ENCODE measurements around the gene CHST12. TPM values are rescaled to one million over a fixed set of nuclear protein-coding genes. Genes with fewer than 3 reads are reported as not detected.
"Not testable (repeated sequence)": the region's sequence is repeated elsewhere in the genome, so short reads cannot be mapped to it uniquely, and the experiment has no call there.

CHST12 gene
- total RNA-seq, 4 donors from 2014 or later: 7.6 to 136 (median 13.6) TPM

GRCh38 chr7:2412587-2413201, 9.3 kb downstream of the CHST12 start:
- peaks cover 0 to 29% (median 11%) of the 10 kb centered on the region in 4 donors for H3K4me1 ChIP-seq
- H3K27me3 ChIP-seq: no peaks in the 10 kb centered on the region
- intact Hi-C loops (cut with DNase I; ENCODE audit: low total_unique reads) (no loop called here), in situ Hi-C loops (cut with MboI; ENCODE audit: low pct_ligation_motif_present in 1 of 4, low pct_unique_long_range_greater_than_20kb in 1 of 4, low sequenced_read_pairs in 3 of 4) (no loop called here)
- peak overlapping the region; percentile 27 to 48 (median 40) for H3K27ac ChIP-seq
- no peak for DNase-seq
- no peaks in the 10 kb centered on the region for H3K36me3 ChIP-seq
- TF ChIP-seq POLR2A (IDR thresholded peaks at IDR 0.05) (no peak), CTCF (IDR thresholded peaks at IDR 0.05) (no peak), EP300 (IDR thresholded peaks at IDR 0.05; ENCODE audit: low read depth) (no peak), POLR2AphosphoS5 (IDR thresholded peaks at IDR 0.05) (no peak)
- no peaks in the 10 kb centered on the region for H3K9me3 ChIP-seq
- 71 to 96% methylated on average over 2 to 3 of the region's 3 CpGs for WGBS, 2 donors (ENCODE audit: low coverage in 1 of 2)
- no peak overlapping the region for H3K4me3 ChIP-seq

- no peak overlapping the region for H3K27ac ChIP-seq
- DNase-seq: no peak
- no peaks in the 10 kb centered on the region for H3K27me3 ChIP-seq
- peaks cover 0 to 20% (median 11%) of the 10 kb centered on the region in 4 donors for H3K4me1 ChIP-seq
- in situ Hi-C loops (cut with MboI; ENCODE audit: low pct_ligation_motif_present in 1 of 4, low pct_unique_long_range_greater_than_20kb in 1 of 4, low sequenced_read_pairs in 3 of 4): no loop called here
- no peak overlapping the region for H3K4me3 ChIP-seq
- TF ChIP-seq CTCF (IDR thresholded peaks at IDR 0.05) (no peak), EP300 (IDR thresholded peaks at IDR 0.05; ENCODE audit: low read depth) (no peak), POLR2A (IDR thresholded peaks at IDR 0.05) (no peak), POLR2AphosphoS5 (IDR thresholded peaks at IDR 0.05) (no peak)
- no peaks in the 10 kb centered on the region for H3K9me3 ChIP-seq
- 79 to 83% methylated on average over 5 of the region's 5 CpGs for WGBS, 2 donors (ENCODE audit: low coverage in 1 of 2)
- no peaks in the 10 kb centered on the region for H3K36me3 ChIP-seq
- intact Hi-C loops (cut with DNase I; ENCODE audit: low total_unique reads): no loop called here
Observed at GRCh38 chr7:2416063-2416462, 12.7 kb downstream of the CHST12 start.

GRCh38 chr7:2416650-2417049, 13.2 kb downstream of the CHST12 start:
- H3K27me3 ChIP-seq: no peaks in the 10 kb centered on the region
- intact Hi-C loops (cut with DNase I; ENCODE audit: low total_unique reads): loop anchor here (1.0 kb wide), 1 partner anchor 22 kb away; no protein-coding TSS in a partner anchor
- no peak overlapping the region for H3K4me3 ChIP-seq
- no peaks in the 10 kb centered on the region for H3K9me3 ChIP-seq
- no peak overlapping the region for H3K27ac ChIP-seq
- TF ChIP-seq POLR2AphosphoS5 (IDR thresholded peaks at IDR 0.05) (no peak), CTCF (IDR thresholded peaks at IDR 0.05) (no peak), POLR2A (IDR thresholded peaks at IDR 0.05) (no peak), EP300 (IDR thresholded peaks at IDR 0.05; ENCODE audit: low read depth) (no peak)
- no peaks in the 10 kb centered on the region for H3K36me3 ChIP-seq
- DNase-seq: no peak
- peaks cover 0 to 18% (median 10%) of the 10 kb centered on the region in 4 donors for H3K4me1 ChIP-seq
- in situ Hi-C loops (cut with MboI; ENCODE audit: low pct_ligation_motif_present in 1 of 4, low pct_unique_long_range_greater_than_20kb in 1 of 4, low sequenced_read_pairs in 3 of 4): no loop called here
- WGBS, 2 donors (ENCODE audit: low coverage in 1 of 2): 94 to 95% methylated on average over 6 of the region's 6 CpGs

- H3K36me3 ChIP-seq; H3K9me3 ChIP-seq; H3K27me3 ChIP-seq; H3K27ac ChIP-seq; H3K4me3 ChIP-seq; in situ Hi-C loops (cut with MboI; ENCODE audit: low pct_ligation_motif_present in 1 of 4, low pct_unique_long_range_greater_than_20kb in 1 of 4, low sequenced_read_pairs in 3 of 4); DNase-seq: not testable (repeated sequence)
- intact Hi-C loops (cut with DNase I; ENCODE audit: low total_unique reads): loop anchor here (1.0 kb wide), 1 partner anchor 23 kb away; no protein-coding TSS in a partner anchor
- 98 to 100% methylated on average over 2 to 3 of the region's 3 CpGs for WGBS, 2 donors (ENCODE audit: low coverage in 1 of 2)
- H3K4me1 ChIP-seq: peaks cover 0 to 13% (median 8%) of the 10 kb centered on the region in 4 donors
Observed at GRCh38 chr7:2417178-2417577, 13.8 kb downstream of the CHST12 start.

All from transverse colon (tissue), 4 donors.